HG02852 (cell line): Measurements from ENCODE around the gene ING1.
"Not testable (repeated sequence)": the region's sequence is repeated elsewhere in the genome, so short reads cannot be mapped to it uniquely, and the experiment has no call there.

ENCODE experiments used
- ATAC-seq: cut with Tn5 transposase; IDR thresholded peaks from one replicate; pipeline ENCODE4 v1.9.1; 2021; ENCODE audit warnings: mild to moderate bottlenecking, moderate library complexity; ENCODE audit not compliant: unreplicated experiment

The ING1 gene

GRCh38 chr13:110714797-110715394, 1.4 kb downstream of the ING1 start:
- ATAC-seq, result no peak

DNA sequence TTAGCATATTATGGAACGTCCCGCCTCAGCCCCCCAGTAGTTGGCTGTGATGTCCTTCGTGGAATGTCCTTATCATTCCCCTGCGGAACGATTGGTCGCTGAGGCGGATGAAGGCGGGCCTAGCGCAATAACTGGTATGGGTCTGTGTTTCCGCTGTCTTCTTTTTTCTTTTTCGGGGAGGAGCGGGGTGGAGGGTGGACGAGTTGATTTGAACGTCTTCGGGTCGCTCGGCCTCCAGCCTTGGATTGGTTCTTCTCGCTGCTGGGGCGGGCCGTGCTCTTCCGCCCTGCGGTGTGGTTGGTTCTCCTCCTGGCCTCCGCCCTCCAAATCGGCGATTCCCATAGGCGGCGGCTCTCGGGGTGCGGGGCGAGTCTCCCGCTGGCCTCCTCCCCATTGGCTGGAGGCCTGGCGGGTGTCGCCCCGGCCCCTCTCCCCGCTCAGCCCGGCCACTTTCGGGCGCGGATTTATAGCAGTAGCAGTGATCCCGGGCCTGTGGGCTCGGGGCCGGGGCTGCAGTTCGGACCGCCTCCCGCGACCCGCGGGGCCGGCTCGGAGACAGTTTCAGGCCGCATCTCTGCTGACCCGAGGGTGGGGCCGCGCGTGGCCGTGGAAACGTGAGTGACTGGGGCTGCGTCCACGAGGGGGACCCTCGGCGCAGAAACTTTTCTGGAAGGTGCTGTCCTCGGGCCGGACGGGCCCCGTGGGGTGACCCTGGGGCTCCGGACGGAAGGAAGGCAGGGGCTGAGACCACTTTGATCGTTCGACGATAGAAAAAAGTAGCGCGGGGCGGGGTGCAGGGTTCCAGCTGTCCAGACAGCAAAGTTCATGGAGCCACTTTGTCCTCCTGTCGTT, 2.1 kb downstream of the ING1 start:
- peak; percentile 60 for ATAC-seq

GRCh38 chr13:110716247-110716515, 2.7 kb downstream of the ING1 start:
- ATAC-seq, result no peak

GRCh38 chr13:110719036-110719710, 5.7 kb downstream of the ING1 start:
- no peak for ATAC-seq

GRCh38 chr13:110722971-110723370, 9.5 kb downstream of the ING1 start:
- no peak for ATAC-seq

GRCh38 chr13:110723598-110723997, 10.1 kb downstream of the ING1 start:
- no peak for ATAC-seq

GRCh38 chr13:110726153-110726552, 12.7 kb downstream of the ING1 start:
- not testable (repeated sequence) for ATAC-seq

- ATAC-seq, result no peak
These were observed 13.2 kb downstream of the ING1 start for GRCh38 chr13:110726726-110727125.

- no peak for ATAC-seq
These were observed 17.6 kb downstream of the ING1 start for GRCh38 chr13:110731072-110731471.

DNA sequence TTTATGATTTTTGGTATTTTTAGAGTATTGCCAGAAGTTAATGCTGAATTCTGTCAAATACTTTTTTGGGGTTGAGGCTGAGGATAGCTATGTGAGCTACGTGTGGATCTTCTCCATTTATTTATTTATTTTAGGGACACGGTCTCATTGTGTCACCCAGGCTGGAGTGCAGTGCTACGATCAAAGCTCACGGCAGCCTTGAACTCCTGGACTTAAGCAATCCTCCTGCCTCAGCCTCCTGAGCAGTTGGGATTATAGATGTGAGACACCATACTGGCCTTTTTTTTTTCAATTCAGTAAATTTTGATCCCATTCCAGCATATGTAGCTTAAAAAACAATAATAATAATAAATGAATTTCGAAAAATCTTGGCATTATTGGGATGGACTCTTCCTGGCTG, 21.1 kb downstream of the ING1 start:
- ATAC-seq, result no peak

DNA sequence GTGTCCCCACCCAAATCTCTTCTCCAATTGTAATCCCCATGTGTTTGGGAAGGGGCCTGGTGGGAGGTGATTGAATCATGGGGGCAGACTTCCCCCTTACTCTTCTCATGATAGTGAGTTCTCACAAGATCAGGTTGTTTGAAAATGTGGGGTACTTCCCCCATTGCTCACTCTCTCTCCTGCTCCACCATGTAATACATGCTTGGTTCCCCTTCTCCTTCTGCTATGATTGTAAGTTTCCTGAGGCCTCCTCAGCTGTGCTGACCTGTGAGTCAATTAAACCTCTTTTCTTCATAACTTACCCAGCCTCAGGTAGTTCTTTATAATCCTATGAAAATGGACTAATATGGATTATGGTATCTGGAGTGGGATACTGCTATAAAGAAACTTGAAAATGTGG, 24.1 kb downstream of the ING1 start:
- no peak for ATAC-seq

DNA sequence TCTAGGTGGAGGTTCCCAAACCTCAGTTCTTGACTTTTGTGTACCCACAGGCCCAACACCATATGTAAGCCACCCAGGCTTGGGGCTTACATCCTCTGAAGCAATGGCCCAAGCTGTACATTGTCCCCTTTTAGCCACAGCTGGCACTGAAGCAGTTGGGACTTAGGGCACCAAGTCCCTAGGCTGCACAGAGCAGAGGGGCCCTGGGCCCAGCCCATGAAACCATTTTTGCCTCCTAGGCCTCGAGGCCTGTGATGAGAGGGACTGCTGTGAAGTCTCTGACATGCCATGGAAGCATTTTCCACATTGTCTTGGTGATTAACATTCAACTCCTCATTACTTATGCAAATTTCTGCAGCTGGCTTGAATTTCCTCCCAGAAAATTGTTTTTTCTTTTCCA, 30.2 kb downstream of the ING1 start:
- ATAC-seq, result no peak

- ATAC-seq, result no peak
These were observed 32.9 kb downstream of the ING1 start for GRCh38 chr13:110746438-110746837.

GRCh38 chr13:110748271-110748670, 34.8 kb downstream of the ING1 start:
- no peak for ATAC-seq

DNA sequence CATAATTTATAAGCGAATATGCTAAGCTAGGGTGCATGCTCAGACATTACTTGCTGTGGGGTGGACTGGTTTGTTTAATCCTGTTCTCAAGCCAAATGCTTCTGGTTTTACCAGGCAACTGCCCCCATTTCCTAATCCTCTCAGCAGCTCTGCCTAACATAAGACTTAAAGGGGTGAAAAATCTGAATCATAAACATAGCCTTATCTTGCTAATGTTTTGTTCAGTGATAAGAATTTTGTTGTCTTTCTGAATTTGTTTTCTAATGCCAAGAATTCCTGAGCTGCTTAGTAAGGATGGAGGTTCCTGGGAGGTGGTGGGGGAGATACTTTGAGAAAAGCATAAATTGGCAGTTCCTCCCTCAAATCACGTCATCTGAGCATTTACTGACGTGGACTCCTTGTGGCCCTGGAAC, 42.7 kb downstream of the ING1 start:
- ATAC-seq, result no peak

DNA sequence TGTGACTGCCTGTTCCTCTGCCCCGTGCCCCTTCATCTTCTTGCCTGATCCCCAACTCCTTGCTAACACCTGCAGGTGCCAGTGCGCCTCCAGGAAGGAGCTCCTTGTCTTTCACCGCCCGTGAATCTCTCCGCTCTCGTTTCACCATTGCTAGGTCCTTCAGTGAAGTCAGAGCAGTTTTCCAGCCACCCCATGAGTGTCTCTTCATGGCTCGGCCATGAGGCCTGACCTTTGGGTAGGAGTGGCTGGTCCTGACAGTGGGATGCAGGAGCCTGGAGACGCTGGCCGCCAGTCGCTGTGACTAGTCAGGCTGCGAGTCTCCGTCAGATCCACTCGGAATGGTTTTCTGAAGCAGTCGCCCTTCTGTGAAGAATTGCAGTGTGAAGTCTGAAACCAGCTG, 43.8 kb downstream of the ING1 start:
- ATAC-seq, result no peak

DNA sequence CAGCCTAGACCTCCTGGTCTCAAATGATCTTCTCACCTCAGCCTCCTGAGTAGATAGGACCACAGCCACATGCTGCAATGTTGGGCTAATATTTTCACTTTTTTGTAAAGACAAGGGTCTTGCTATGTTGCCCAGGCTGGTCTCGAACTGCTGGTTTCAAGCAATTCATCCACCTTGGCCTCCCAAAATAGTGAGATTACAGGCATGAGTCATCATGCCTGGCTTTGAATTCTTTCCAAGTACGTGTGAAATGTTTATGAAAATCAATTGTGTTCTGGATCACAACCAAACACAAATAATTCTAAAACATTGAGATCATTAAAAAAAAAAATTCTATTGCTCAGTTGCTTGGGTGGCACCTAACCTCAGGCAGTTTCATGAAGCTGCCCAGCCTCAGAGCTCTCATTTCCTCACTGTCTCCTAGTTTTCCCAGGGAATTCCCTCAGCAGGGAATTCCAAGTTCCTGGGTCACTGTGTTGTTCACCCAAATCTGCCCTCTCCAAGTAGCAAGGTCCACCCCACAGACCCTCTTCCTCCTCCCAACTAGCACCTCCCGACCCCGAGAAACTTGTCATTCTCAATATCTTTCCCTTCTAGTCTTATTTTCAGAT, 44.8 kb downstream of the ING1 start:
- no peak for ATAC-seq

DNA sequence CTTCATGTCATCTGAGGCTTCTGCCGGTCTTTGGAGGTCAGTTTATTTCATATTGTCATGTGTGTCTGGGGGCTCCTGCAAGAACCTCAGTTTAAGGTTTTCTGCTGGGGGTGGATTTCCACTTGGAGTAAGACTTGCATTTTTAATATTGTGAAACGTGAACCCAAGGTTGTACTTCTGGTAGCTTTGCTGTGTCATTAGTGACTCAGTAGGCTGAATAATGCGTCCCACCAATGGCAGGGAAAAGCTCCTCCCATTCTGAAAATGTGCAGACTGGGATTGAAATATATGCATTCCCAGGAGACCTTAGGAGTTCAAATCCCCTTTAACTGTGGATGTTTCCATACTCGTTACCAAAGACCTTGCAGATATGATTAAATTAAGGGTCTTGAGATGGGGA, 46.2 kb downstream of the ING1 start:
- no peak for ATAC-seq

DNA sequence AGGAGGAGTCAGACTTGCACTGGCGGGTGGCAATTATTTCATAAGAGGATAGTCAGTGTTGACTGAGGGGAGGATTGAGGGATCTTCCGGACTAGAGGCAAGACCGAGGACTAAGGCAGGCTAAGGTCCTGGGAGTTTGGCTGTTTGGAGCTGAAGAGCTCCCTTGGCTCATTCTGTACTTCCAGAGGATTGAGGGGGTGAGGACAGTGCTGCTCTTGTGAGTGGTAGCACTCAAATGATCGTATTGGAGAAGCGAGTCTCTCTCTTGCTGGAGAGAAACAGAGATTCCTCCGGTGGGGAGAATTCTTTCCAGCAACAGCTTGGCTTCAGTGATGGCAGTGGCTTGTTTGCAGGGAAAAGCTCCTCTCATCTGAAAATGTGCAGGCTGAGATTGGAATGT, 47.1 kb downstream of the ING1 start:
- no peak for ATAC-seq

GRCh38 chr13:110766671-110767430, 53.4 kb downstream of the ING1 start:
- no peak for ATAC-seq

DNA sequence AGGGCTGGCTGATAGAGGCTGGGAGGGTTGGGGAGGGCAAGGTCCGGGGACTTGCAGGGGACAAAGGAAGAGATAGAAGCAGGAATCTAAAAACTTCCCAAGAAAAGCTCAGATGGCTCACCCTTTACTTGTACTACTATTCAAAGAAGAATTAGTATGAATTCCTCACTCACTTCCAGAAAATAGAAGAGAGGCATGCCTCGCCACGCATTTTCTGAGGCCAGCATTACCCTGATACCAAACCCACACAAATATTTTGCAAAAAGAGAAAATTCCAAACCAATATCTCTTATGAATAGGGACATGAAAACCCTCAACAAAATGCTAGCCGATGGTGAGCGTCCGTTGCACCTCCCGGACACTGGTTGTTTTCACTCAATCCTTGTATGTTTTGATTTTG, 54.0 kb downstream of the ING1 start:
- ATAC-seq, result no peak
